NT2/D1 (cell line): ENCODE results near the gene CD276.

Experiments
- SUZ12 ChIP-seq: IDR thresholded peaks from 2 replicates; pipeline ENCODE4 v1.6.1; 2011; ENCODE audit not compliant: insufficient read length, insufficient read depth; ENCODE audit errors: extremely low read depth
- ZNF274 ChIP-seq: IDR thresholded peaks from 2 replicates; pipeline ENCODE4 v1.6.1; 2011; ENCODE audit warnings: mild to moderate bottlenecking, low read depth, low read length

DNA sequence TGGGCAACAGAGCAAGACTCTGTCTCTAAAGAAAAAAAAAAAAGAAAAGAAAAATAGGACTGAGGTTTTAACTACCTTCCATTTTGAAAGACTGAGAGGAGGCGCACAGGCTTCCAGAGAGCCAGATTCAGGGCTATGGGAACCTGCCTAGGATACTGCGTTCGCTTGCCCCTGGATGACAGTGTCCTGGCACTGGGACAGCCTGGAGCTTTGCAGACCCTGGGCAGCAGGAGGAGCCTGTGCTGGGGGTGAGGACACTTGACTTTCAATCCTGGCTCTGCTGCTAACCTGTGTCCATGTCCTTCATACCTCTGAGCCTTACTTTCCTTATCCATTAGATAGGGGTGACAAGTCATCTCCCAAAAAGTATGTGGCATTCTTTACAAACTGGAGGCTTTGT lies 31.2 kb downstream of the CD276 start:
- TF ChIP-seq ZNF274 (no peak), SUZ12 (no peak)
